Tongue (tissue), 2 donors: Measurements from ENCODE around the gene SMARCAL1. TPM values are rescaled to one million over a fixed set of nuclear protein-coding genes. Genes with fewer than 3 reads are reported as not detected.
A peak's percentile ranks its signal among the peaks of the same experiment; 100 is the strongest.
"Not testable (repeated sequence)": the region's sequence is repeated elsewhere in the genome, so short reads cannot be mapped to it uniquely, and the experiment has no call there.

Source experiments
- DNase-seq: peaks from one replicate; pipeline ENCODE4 v3.0.0-alpha.2; 2015
- total RNA-seq: library from RNA; depleted of rRNA; stranded (reverse); fragments of >200 nt; gene quantifications from one replicate; pipeline ENCODE4 v1.2.3, GENCODE V29; 2014

SMARCAL1 gene
- 16.3 TPM for total RNA-seq

- peak; percentile 100 for DNase-seq
These were observed at the start of gene SMARCAL1 for GRCh38 chr2:216412022-216412999. SMARCAL1 (plus strand) TSS chr2:216412484; CDS start chr2:216414705, 2,221 bp downstream.

DNA sequence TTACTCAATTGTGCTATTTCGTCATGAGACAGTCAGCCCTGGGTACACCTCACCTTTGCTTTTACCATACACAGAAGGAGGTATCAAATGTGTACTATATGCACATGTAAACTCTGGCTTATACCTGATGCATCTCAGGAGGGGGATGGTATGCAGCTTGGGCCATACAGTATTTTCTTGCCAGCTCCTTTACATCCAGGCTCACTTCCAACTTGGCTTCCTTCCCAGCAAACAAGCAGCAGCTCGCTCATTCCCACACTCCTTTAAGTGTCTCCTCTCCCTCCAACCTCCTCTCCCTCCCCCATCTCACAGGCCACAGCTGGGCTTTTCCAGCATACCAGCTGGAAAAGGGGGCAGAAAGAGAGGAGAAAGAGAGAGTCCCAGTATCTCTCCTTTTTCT, 49.6 kb upstream of the SMARCAL1 start:
- peak; percentile 81 for DNase-seq

DNA sequence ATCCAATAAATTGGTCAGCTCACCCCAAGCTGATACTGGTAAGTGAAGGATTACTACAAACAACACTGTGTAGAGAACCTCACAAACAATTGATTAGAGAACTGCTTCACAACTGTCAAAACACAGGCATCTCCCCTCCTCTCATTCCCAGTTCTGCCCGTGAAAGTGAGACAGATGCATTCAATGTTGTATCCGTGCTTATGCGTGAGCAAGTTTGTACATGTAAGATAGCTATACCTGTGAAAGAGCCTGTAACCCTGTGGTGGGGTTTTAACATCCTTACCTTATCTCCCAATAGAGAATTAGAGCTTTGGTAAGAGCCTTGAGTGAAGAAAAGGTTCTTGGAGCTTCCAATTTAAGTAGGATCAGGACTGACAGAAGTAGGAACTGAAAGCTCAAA, 49.1 kb upstream of the SMARCAL1 start:
- DNase-seq: no peak

DNA sequence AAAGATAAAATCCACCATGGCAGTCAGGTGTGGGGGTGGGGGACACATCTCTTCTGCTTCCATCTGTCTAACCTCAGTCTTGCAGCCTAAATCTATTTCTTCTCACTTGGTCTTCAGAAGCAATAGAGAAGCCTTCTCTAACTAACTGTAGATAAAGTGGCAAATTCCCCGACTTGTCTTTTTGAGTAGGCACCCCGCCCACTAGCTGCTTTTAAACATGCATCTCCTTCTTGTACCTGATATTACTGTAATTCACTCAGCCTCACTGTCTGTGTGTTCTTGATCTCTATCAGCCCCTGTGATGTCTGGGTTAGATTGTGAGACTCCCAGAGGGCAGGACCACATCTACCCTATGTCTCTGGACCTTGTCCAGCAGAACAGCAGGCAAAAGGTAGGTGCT, 46.8 kb upstream of the SMARCAL1 start:
- no peak for DNase-seq

DNA sequence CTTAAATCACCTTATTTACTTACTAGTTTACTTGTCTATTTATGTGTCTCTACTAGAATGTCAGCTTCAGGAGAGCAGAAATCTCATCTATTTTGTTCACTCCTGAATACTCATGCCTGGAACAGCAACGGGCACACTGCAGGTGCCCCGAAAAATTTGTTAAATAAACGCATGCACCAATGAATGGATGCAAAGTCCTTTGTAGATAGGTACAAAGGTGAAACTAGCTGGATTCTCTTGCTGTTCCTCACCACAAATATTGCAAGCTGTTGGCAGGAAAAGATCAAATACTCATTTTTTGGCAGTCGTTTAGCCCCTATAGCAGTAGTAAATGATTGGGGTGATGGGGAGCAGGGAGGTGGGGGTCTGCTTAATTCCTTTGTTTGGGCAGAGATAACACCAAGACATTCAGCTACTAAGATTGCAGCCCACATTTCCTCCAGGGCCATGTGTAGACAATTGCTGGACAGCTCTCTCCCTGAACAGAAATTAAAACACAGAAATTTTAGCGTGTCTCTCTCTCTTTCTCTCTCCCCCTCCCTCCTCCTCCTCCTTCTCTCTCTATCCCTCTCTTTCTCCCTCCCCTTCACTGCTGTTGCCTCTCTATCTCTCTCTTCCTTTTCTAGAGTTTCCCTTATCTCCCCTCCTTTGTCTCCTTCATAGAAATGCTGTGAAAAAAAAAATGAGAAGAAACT, 45.4 kb upstream of the SMARCAL1 start:
- DNase-seq: no peak

GRCh38 chr2:216369821-216370220, 42.5 kb upstream of the SMARCAL1 start:
- DNase-seq: no peak

- DNase-seq: no peak
These were observed 41.1 kb upstream of the SMARCAL1 start for GRCh38 chr2:216370961-216371712.

DNA sequence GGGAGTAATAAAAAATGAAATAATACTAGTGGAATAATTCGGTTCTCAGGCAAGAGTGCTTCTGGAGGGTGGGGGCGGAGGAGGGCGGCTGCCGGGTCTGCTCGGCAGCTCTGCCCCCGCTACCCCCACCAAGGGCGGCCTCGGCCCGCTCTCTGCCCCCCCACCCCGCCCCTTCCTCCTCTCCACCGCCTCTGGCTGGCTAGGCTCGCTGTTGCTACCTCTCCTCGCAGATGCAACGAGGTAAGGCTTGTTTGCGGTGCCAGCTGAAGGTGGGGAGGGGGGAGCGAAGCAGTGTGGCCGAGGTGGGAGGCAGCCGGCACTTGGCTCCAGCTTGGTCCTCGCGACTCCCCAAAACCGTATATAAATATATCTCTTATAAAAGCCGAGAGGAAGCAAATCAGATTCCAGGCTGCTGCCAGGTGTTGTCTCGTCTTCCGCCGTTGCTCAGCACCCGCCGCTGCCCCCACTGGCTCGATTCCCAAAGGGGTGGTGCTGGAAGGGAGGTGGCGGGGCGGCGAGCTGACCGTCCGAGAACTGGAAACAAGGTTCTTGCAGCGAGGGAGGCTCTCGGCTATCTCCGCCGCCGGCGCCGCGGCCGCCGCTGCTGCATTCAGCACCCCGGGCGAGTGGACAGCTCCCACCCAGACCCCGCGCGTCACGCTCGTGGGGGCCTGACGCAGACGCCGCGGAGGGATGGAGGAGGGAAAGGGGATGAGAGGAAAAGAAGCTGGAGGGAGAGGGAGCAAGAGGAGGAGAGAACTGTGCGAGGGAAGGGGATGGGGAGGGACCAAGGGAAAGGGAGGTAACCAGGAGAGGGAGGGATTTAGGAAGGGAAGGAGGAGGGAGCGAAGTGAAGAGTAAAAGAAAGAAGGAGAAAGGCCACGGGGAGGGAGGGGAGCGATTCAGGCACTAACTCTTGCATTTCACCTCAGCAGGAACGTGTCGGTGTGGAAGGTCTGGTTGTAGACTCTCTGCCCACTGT, 40.3 kb upstream of the SMARCAL1 start, which contains the start of gene MARCHF4:
TSS of gene MARCHF4 (minus strand) at position 763 of the 982 bp plus-strand sequence. CDS start 2,223 bp downstream, outside the sequence.
- peak; percentile 88 for DNase-seq

DNA sequence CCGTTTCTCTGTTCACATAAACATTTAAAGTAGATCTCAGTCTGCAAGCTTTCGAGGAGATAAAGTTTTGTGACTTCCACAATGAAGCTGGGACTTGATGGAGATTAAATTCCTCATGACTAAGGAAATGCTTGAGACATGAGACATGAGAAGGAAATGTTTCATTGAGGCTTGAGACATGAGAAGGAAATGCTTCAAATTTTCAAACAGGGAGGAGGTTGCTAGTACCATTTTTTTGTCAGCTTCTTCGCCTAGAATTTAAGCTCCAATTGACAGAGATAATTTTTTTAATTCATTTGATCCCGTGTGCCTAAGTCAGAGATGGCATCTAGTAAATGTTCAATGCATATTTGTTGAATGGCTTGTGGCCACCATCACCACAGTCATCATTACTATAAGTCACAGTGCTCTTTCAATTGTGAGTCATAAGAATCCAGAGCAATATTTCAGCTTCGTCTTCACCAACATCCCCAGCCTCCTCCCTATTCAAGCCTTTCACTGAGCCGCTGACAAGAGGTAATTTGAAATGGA, 39.5 kb upstream of the SMARCAL1 start:
- DNase-seq: no peak

- no peak for DNase-seq
These were observed 38.4 kb upstream of the SMARCAL1 start for GRCh38 chr2:216373896-216374295.

GRCh38 chr2:216375286-216375685, 37.0 kb upstream of the SMARCAL1 start:
- DNase-seq: no peak

GRCh38 chr2:216379977-216380376, 32.3 kb upstream of the SMARCAL1 start:
- no peak for DNase-seq

DNA sequence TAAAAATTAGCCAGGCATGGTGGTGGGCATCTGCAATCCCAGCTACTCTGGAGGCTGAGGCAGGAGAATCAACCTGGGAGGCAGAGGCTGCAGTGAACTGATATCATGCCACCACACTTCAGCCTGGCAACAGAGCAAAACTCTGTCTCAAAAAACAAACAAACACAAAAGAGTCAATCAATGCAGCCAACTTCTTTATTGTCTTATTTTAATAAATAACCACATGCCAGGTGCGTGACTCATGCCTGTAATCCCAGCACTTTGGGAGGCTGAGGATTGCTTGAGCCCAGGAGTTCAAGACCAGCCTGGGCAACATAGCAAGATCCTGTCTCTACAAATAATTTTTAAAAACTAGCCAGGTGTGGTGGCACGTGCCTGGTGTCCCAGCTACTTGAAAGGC, 27.9 kb upstream of the SMARCAL1 start:
- not testable (repeated sequence) for DNase-seq

DNA sequence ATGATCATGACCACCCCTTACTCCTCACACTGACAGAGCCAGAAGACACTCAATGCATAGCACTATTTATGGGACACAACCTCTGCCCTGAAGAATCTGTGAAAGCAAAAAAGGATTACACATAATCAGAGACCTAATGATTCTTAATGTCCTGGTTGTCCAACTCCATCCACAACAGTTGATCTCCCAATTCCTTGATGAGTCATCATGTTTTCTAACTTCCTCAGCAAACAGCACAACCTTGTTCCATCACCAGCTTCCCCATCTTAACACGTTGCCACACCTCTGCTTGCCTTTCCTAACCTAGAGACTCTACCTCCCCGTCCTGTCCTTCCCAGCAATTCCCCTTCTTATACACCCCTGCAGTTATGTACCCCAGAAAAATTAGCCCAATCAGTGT, 26.8 kb upstream of the SMARCAL1 start:
- no peak for DNase-seq

- DNase-seq: no peak
These were observed 25.0 kb upstream of the SMARCAL1 start for GRCh38 chr2:216387262-216387661.

DNA sequence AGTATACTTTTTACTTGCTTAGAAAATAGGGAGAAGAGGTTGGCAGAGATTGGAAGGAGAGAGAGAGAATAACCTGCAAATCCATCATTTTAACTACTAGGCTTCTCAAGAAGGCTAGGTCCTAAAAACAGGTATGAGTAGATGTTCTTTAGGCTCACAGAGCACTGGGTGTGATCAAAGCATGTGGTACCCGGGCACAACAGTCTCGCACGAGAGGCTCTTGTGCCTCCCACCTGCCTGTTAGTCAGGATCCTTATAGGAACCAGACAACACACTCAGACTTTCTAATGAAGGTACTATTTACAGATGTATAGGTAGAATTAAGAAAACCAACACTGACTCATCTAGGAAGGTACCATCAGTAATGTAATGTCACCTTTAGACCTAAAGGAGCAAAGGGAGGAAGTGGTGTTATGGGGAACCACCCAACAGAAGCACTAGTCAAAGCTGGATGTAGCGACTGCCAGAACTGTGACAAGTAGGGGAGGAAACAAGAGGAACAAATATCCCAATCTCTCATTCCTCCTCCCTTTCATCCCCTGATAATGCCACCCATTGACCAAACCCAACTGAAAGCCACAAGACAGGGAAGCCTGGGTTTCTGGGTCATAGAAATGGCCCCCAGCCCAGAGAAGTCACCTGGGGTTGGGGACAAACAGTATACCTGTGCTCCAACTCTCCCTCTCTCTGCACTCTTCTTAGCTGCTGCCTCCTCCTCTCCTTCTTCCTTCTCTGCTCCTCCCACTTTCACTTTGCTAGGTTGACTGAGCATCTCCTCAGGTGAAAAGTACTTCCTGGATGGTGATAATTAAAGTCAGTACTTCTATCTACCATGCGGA, 24.0 kb upstream of the SMARCAL1 start:
- no peak for DNase-seq

GRCh38 chr2:216389570-216389969, 22.7 kb upstream of the SMARCAL1 start:
- no peak for DNase-seq

- no peak for DNase-seq
These were observed 20.9 kb upstream of the SMARCAL1 start for GRCh38 chr2:216391401-216391800.

DNA sequence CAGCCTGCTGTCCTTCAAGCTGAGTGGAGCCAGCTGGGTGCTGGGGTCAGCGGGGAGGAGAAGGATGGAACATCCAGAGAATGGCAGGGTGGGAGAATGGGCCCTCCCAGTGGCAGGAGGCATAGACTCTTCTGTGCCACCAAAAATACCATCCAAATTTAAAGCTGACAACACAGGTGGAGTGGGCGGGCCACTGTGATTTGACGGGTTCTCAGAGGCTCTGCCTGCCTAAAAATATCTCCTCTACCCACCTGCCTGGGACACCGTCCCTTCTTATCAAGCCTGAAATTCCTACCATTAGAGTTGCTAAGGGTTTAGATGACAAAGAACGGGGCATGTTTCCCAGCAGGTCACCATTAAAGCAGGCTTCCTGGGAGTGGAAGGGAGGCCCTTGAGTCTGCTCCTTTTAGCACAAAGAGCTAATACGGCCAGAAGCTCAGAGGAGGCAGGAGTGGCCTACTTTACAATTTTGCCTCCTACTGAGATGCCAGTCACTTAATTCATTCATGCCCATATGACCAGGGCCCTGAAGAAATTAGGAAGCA, 20.2 kb upstream of the SMARCAL1 start:
- DNase-seq: no peak
